OCI-LY7 (cell line): ENCODE data around the gene CHRNB4.

Source experiments
- CTCF ChIP-seq: fragments of 200-600 bp; sonication (generic); conservative IDR thresholded peaks from 2 replicates; pipeline ENCODE4 v1.5.1; 2014; ENCODE audit warnings: mild to moderate bottlenecking, antibody characterized with exemption, low read length, moderate library complexity, mixed read lengths
- EZH2phosphoT487 ChIP-seq: fragments of 200-600 bp; sonication (generic); IDR thresholded peaks from 2 replicates; pipeline ENCODE4 v1.6.1; 2018; ENCODE audit warnings: low read depth, borderline replicate concordance, mild to moderate bottlenecking, mixed run types, antibody characterized with exemption, low read length, moderate library complexity, mixed read lengths

DNA sequence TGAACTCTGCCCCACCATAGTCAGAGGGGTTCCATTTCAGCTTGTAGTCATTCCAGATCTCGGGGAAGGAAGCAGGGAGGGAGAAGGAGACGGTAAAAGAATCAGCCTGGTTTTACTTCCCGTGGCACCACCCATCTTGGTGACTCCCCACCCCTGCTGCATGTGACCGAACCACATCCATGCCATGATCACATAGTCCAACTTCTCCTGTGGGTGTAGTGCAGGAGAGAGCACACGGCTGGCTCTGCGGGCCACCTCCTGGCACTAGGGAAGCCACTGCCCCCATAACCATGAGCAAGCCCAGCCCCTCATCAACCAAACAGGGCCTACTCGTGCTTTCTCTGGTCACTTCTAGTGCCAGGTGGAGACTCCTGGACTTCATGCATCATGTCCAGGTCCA lies 23.9 kb downstream of the CHRNB4 start:
- TF ChIP-seq CTCF (no peak), EZH2phosphoT487 (no peak)
